Neuron (in vitro differentiated cells): Measurements from ENCODE around the gene DAP.

ENCODE experiments used
- H2AFZ ChIP-seq: one replicate; pipeline ENCODE4 v1.6.1; 2013; ENCODE audit warnings: low read depth, mild to moderate bottlenecking, inconsistent platforms, low read length, moderate library complexity
- H3K27me3 ChIP-seq: one replicate; pipeline ENCODE4 v1.6.1; 2013; ENCODE audit warnings: low read length; ENCODE audit not compliant: insufficient read depth
- H3K36me3 ChIP-seq: one replicate; pipeline ENCODE4 v1.6.1; 2013; ENCODE audit warnings: low read length; ENCODE audit not compliant: insufficient read depth
- H3K4me1 ChIP-seq: one replicate; pipeline ENCODE4 v1.6.1; 2013; ENCODE audit warnings: low read length; ENCODE audit not compliant: insufficient read depth
- H3K4me3 ChIP-seq: 2 replicates; pipeline ENCODE4 v1.5.1; 2013; ENCODE audit warnings: mild to moderate bottlenecking, low read length, moderate library complexity
- H3K9me3 ChIP-seq: one replicate; pipeline ENCODE4 v1.6.1; 2013; ENCODE audit warnings: low read length

Gene DAP

GRCh38 chr5:10778179-10778910 is 17.3 kb upstream of the DAP start:
- H3K27me3 ChIP-seq = no peaks in the 10 kb centered on the region
- no peak overlapping the region for H2AFZ ChIP-seq
- no peaks in the 10 kb centered on the region for H3K36me3 ChIP-seq
- H3K4me3 ChIP-seq = no peak overlapping the region
- H3K9me3 ChIP-seq = peaks cover 6% of the 10 kb centered on the region
- H3K4me1 ChIP-seq = no peaks in the 10 kb centered on the region

GRCh38 chr5:10775646-10776045 is 14.6 kb upstream of the DAP start:
- peaks cover 6% of the 10 kb centered on the region for H3K9me3 ChIP-seq
- H3K4me3 ChIP-seq = no peak overlapping the region
- no peaks in the 10 kb centered on the region for H3K4me1 ChIP-seq
- no peaks in the 10 kb centered on the region for H3K27me3 ChIP-seq
- H3K36me3 ChIP-seq = no peaks in the 10 kb centered on the region
- no peak overlapping the region for H2AFZ ChIP-seq

GRCh38 chr5:10772901-10773585 is 12.0 kb upstream of the DAP start:
- Histone ChIP-seq H3K4me3 (no peak overlapping the region), H3K4me1 (no peaks in the 10 kb centered on the region), H3K36me3 (no peaks in the 10 kb centered on the region), H3K9me3 (no peaks in the 10 kb centered on the region), H3K27me3 (no peaks in the 10 kb centered on the region), H2AFZ (no peak overlapping the region)

DNA sequence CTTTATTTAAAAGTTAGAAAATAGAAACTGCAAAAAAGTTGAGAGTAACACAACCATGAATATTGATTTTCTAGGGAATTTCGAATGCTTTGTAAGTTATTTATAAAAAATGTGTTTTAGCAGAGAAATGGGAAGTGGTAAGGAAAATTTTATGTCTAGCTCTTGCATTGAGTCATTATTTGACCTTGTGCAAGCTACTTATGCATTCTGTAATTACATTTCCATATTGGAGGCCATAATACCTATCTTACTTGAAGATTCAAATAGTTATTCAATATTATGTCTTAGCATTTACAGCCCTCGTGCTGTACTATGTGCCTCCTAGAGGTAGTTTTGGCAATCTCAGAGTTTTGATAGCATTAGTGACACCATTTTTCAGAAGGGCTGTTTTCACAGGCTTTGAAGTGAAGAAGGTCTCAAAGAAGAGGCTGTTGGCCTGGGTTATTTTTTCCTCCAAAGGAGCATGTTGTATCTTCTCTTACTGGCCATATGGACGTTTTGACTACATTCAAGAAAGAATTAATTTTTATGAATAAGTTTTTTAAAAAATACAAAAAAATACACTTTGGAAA is 7.4 kb upstream of the DAP start:
- no peaks in the 10 kb centered on the region for H3K27me3 ChIP-seq
- H2AFZ ChIP-seq = no peak overlapping the region
- H3K4me1 ChIP-seq = no peaks in the 10 kb centered on the region
- H3K9me3 ChIP-seq = no peaks in the 10 kb centered on the region
- no peak overlapping the region for H3K4me3 ChIP-seq
- no peaks in the 10 kb centered on the region for H3K36me3 ChIP-seq

GRCh38 chr5:10762776-10763500 is 1.9 kb upstream of the DAP start:
- Histone ChIP-seq H3K27me3 (no peaks in the 10 kb centered on the region), H3K9me3 (no peaks in the 10 kb centered on the region), H2AFZ (no peak overlapping the region), H3K4me1 (peaks cover 5% of the 10 kb centered on the region), H3K36me3 (no peaks in the 10 kb centered on the region), H3K4me3 (no peak overlapping the region)

- H3K9me3 ChIP-seq = no peaks in the 10 kb centered on the region
- H3K4me3 ChIP-seq = peak overlapping the region; percentile 54
- H3K36me3 ChIP-seq = no peaks in the 10 kb centered on the region
- peak overlapping the region; percentile 84 for H2AFZ ChIP-seq
- H3K27me3 ChIP-seq = no peaks in the 10 kb centered on the region
- peaks cover 5% of the 10 kb centered on the region for H3K4me1 ChIP-seq
Measured at GRCh38 chr5:10761933-10762775, 1.1 kb upstream of the DAP start.

- Histone ChIP-seq H3K27me3 (no peaks in the 10 kb centered on the region), H3K36me3 (peaks cover 3% of the 10 kb centered on the region), H3K9me3 (no peaks in the 10 kb centered on the region), H3K4me1 (peaks cover 5% of the 10 kb centered on the region), H3K4me3 (peak overlapping the region; percentile 70), H2AFZ (peak overlapping the region; percentile 79)
Measured at GRCh38 chr5:10760921-10761184, 181 bp downstream of the DAP start.

DNA sequence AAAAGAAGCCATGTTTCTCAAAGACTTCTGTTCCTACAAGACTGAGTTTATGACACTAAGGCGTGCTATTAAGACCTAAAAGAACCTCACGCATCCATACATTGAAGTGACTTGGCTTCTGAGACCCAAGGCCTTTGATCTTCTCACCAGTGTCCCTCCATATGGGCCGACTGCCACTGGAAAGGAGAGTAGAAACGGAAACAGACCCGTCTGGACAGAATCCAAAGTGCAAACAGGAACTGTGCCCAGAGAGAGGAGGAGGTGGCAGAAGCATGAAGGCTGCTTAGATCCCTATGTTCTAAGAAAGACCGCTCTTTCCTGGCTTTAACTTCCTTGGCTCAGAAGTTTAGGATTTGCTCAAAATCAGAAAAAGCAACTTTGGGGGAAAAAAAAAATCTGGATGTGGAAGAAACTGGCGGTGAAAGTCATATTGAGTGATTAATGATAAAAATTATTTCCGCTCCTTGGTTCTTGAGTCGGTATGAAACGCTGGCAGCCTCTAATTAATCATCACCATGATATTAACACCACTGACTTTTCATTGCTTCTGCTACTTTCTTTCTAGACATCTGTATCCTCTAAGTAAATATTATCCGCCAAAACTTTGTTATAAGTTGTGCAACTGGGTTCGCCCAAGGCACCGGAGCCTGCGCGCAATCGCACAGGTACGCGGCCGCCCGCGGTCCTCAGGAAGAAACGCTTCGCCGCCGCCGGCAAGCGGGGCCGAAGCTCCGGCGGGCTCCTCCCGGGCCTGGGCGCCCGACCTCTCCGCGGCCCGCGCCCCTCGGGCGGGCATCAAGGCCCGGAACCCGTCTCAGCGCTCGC is 726 bp downstream of the DAP start:
- peaks cover 2% of the 10 kb centered on the region for H3K9me3 ChIP-seq
- H3K36me3 ChIP-seq = peaks cover 5% of the 10 kb centered on the region
- peak overlapping the region; percentile 79 for H2AFZ ChIP-seq
- peak overlapping the region; percentile 70 for H3K4me3 ChIP-seq
- peaks cover 5% of the 10 kb centered on the region for H3K4me1 ChIP-seq
- H3K27me3 ChIP-seq = no peaks in the 10 kb centered on the region

GRCh38 chr5:10759111-10759510 is 1.9 kb downstream of the DAP start:
- no peak overlapping the region for H3K4me3 ChIP-seq
- H3K4me1 ChIP-seq = peaks cover 5% of the 10 kb centered on the region
- peaks cover 5% of the 10 kb centered on the region for H3K36me3 ChIP-seq
- no peak overlapping the region for H2AFZ ChIP-seq
- H3K27me3 ChIP-seq = no peaks in the 10 kb centered on the region
- H3K9me3 ChIP-seq = peaks cover 2% of the 10 kb centered on the region

- Histone ChIP-seq H3K36me3 (peaks cover 9% of the 10 kb centered on the region), H3K4me3 (no peak overlapping the region), H3K27me3 (no peaks in the 10 kb centered on the region), H2AFZ (no peak overlapping the region), H3K9me3 (peaks cover 2% of the 10 kb centered on the region), H3K4me1 (peaks cover 5% of the 10 kb centered on the region)
Measured at GRCh38 chr5:10757922-10758555, 3.0 kb downstream of the DAP start.

- Histone ChIP-seq H3K36me3 (peaks cover 14% of the 10 kb centered on the region), H3K4me1 (peaks cover 5% of the 10 kb centered on the region), H2AFZ (no peak overlapping the region), H3K9me3 (peaks cover 2% of the 10 kb centered on the region), H3K27me3 (no peaks in the 10 kb centered on the region), H3K4me3 (no peak overlapping the region)
Measured at GRCh38 chr5:10757043-10757442, 4.0 kb downstream of the DAP start.

- H3K4me3 ChIP-seq = no peak overlapping the region
- no peak overlapping the region for H2AFZ ChIP-seq
- peaks cover 2% of the 10 kb centered on the region for H3K9me3 ChIP-seq
- H3K27me3 ChIP-seq = no peaks in the 10 kb centered on the region
- peaks cover 14% of the 10 kb centered on the region for H3K36me3 ChIP-seq
- H3K4me1 ChIP-seq = peaks cover 5% of the 10 kb centered on the region
Measured at GRCh38 chr5:10756549-10756948, 4.5 kb downstream of the DAP start.
